Thoracic aorta (tissue), 2 donors: ENCODE measurements around the gene USH2A. TPM values are rescaled to one million over a fixed set of nuclear protein-coding genes. Genes with fewer than 3 reads are reported as not detected.

ENCODE experiments used
- ATAC-seq: fragments of 150-250 bp; one replicate; pipeline ENCODE4 v1.8.0; 2017; ENCODE audit warnings: low read depth; ENCODE audit not compliant: insufficient number of reproducible peaks, low FRiP score
- DNase-seq: peaks from one replicate; pipeline ENCODE4 v3.0.0-alpha.2; 2020; ENCODE audit warnings: low spot score
- H3K27ac ChIP-seq, 2 donors: fragments of 200-600 bp; sonication (generic); 1 replicate in 1 of 2; 2 replicates in 1 of 2; pipeline ENCODE4 v1.5.1; 2016; ENCODE audit warnings: mild to moderate bottlenecking in 2 of 2, moderate library complexity in 2 of 2
- H3K27me3 ChIP-seq: fragments of 200-600 bp; sonication (generic); replicated peaks from 2 replicates; pipeline ENCODE4 v1.6.0; 2016; ENCODE audit warnings: mild to moderate bottlenecking; ENCODE audit not compliant: insufficient read depth
- H3K36me3 ChIP-seq: fragments of 200-600 bp; sonication (generic); one replicate; pipeline ENCODE4 v1.5.1; 2016
- H3K4me1 ChIP-seq, 2 donors: fragments of 200-600 bp; sonication (generic); 1 replicate in 1 of 2; 2 replicates in 1 of 2; pipeline versions ENCODE4 v1.5.1 to v1.6.0; 2016; ENCODE audit warnings: low read depth in 2 of 2, mild to moderate bottlenecking in 1 of 2; ENCODE audit not compliant: control insufficient read depth in 1 of 2
- H3K4me3 ChIP-seq: fragments of 200-600 bp; sonication (generic); 2 replicates; pipeline ENCODE4 v1.5.1; 2016; ENCODE audit warnings: mild to moderate bottlenecking
- H3K9me3 ChIP-seq: fragments of 200-600 bp; sonication (generic); 2 replicates; pipeline ENCODE4 v1.5.1; 2016
- total RNA-seq, 2 donors: library from RNA; depleted of rRNA; stranded (reverse); fragments of >200 nt; gene quantifications; one replicate each; pipeline versions ENCODE4 v1.1.0 to v1.2.3, GENCODE V29; 2016
- TF ChIP-seq, protein P1 (sequence below): fragments of 200-600 bp; sonication (generic); IDR thresholded peaks from one replicate; pipeline ENCODE4 v1.5.1; 2019; ENCODE audit warnings: antibody characterized with exemption

The USH2A gene
- total RNA-seq, 2 donors from 2014 or later, result not detected

DNA sequence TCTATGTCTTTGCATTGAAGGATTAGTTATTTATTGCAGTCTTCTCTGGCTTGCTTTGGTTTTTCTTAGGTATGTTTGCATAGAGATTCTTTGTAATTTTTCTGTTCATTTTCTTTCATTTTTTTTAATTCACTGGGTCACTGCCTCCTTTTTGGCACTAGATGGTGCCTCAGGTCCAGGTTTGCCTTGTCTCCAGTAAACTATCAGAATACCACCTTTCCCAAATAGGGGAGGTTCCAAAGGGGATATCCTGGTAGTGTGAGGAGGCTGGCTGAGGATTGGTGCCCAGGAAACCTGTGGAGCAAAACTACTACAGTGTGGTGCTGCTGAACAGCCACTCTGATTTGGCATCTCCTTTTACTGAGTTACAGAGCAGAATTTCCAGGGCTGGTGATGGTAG lies 599.0 kb downstream of the USH2A start:
- ATAC-seq, result no peak
- Histone ChIP-seq H3K9me3 (no peaks in the 10 kb centered on the region), H3K36me3 (no peaks in the 10 kb centered on the region), H3K4me1 (no peaks in the 10 kb centered on the region), H3K27ac (no peak overlapping the region), H3K4me3 (no peak overlapping the region), H3K27me3 (no peaks in the 10 kb centered on the region)
- DNase-seq, result no peak
- TF ChIP-seq, protein P1, sequence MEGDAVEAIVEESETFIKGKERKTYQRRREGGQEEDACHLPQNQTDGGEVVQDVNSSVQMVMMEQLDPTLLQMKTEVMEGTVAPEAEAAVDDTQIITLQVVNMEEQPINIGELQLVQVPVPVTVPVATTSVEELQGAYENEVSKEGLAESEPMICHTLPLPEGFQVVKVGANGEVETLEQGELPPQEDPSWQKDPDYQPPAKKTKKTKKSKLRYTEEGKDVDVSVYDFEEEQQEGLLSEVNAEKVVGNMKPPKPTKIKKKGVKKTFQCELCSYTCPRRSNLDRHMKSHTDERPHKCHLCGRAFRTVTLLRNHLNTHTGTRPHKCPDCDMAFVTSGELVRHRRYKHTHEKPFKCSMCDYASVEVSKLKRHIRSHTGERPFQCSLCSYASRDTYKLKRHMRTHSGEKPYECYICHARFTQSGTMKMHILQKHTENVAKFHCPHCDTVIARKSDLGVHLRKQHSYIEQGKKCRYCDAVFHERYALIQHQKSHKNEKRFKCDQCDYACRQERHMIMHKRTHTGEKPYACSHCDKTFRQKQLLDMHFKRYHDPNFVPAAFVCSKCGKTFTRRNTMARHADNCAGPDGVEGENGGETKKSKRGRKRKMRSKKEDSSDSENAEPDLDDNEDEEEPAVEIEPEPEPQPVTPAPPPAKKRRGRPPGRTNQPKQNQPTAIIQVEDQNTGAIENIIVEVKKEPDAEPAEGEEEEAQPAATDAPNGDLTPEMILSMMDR, result no peak

DNA sequence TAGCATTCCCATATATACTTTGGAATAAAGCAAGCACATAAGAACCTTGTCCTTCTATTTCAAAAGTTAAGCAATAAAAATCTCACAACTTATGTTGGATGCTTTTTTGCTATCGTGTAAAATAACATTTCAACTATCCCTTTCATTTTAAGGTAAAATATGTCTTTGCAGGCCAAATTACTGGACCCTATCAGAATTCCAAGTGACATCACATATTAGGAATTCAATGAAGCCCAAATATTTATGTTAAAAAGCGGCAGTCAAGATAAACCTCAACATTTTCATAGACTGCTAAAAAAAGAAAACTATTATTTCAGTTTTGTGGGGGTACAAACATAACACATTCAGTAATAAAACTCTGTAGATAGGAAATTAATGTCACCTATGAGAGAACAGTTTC lies 604.1 kb downstream of the USH2A start:
- no peak for DNase-seq
- no peak for ATAC-seq
- Histone ChIP-seq H3K27ac (no peak overlapping the region), H3K27me3 (no peaks in the 10 kb centered on the region), H3K36me3 (no peaks in the 10 kb centered on the region), H3K9me3 (no peaks in the 10 kb centered on the region), H3K4me1 (no peaks in the 10 kb centered on the region), H3K4me3 (no peak overlapping the region)
- TF ChIP-seq, protein P1, result no peak

DNA sequence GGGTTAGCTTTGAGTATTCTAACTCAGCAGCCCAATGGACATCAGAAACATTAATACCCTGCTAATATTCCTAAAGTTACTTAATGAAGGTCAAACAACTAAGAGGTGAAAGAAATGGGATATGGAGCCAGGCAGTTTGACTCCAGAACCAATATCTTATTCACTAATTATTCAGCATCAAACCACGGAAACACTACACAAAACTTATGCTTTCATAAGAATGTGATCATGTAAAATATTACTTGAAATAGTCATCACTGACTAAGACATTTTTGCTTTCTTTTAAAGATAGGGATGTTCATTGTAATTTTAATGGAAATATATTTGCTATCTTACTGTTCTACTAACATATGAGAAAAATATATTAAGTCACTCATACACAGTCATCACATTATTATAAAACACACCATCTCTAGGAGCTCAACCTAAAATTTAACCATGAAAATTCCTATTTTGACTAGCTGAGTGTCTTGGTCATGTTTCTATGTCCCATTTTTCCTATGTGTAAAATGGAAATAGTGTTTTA lies 615.3 kb downstream of the USH2A start:
- Histone ChIP-seq H3K27ac (no peak overlapping the region), H3K4me3 (no peak overlapping the region), H3K9me3 (peaks cover 5% of the 10 kb centered on the region), H3K4me1 (no peaks in the 10 kb centered on the region), H3K36me3 (no peaks in the 10 kb centered on the region), H3K27me3 (no peaks in the 10 kb centered on the region)
- ATAC-seq, result no peak
- TF ChIP-seq, protein P1, result no peak
- no peak for DNase-seq

DNA sequence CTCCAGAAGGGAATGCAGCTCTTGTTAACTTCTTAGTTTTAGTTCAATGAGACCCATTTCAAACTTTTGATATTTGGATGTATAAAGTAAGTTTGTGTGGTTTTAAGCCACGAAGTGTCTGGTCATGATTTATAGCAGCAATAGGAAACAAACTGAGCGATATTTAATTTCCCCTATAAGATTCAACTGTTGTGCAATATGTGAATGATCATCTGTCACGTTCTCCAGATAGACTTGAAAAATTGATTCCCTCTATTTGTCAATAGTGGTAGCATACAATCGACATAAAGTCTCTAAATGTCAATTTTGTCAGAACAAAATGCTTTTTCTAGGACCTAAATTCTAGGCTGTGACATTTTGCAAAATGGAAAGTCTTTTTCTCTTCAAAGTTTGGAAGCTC lies 616.0 kb downstream of the USH2A start:
- Histone ChIP-seq H3K36me3 (no peaks in the 10 kb centered on the region), H3K9me3 (peaks cover 2% of the 10 kb centered on the region), H3K4me3 (no peak overlapping the region), H3K4me1 (no peaks in the 10 kb centered on the region), H3K27ac (no peak overlapping the region), H3K27me3 (no peaks in the 10 kb centered on the region)
- TF ChIP-seq, protein P1, result no peak
- ATAC-seq (no peak), DNase-seq (no peak)

DNA sequence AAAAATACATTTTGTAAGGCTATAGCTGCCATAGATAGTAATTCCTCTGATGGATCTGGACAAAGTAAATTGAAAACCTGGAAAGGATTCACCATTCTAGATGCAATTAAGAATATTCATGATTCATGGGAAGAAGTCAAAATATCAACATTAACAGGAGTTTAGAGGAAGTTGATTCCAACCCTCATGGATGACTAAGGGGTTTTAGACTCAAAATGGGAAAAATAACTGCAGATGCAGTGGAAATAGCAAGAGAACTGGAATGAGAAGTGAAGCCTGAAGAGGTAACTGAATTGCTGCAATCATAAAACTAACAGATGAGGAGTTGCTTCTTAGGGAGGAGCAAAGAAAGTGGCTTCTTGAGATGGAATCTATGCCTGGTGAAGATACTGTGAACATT lies 625.4 kb downstream of the USH2A start:
- no peaks in the 10 kb centered on the region for H3K36me3 ChIP-seq
- TF ChIP-seq, protein P1, result no peak
- DNase-seq, result no peak
- H3K4me3 ChIP-seq, result no peak overlapping the region
- no peak for ATAC-seq
- no peaks in the 10 kb centered on the region for H3K9me3 ChIP-seq
- H3K27me3 ChIP-seq, result no peaks in the 10 kb centered on the region
- H3K4me1 ChIP-seq, result no peaks in the 10 kb centered on the region
- no peak overlapping the region for H3K27ac ChIP-seq
